ENCODE data around the gene TMEM43. TPM values are rescaled to one million over a fixed set of nuclear protein-coding genes. Genes with fewer than 3 reads are reported as not detected.

Gene TMEM43
- total RNA-seq, 1 experiment from 2014 or later = 32.4 TPM

DNA sequence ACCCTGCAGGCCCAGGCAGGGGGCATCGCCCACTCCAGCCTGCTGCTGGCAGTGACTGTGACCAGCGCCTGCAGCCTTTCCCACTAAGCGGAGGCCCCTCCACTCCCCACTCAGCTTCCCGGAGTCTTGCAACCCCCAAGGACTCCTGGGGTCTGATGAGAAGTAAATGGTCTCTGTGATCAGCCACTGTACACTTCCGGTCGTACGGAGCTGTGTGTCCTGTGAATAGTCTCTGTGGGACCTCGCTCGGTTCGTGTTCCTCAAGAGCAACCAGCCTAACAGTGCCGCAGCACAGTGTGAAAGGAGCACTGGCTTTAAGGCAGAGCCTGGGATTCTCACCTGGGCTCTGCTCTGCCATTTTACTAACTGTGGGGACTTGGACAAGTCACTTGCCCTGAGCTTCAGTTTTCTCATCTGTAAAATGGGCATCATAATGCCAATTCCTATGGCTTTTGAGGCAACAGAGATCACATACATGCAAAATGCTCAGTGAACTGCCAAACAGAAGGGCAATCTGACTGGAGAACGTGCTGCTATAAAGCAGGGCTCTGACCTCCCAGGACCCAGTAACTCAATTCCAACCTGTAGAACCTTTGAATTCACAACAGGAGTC, 26.7 kb downstream of the TMEM43 start:
- no peaks in the 10 kb centered on the region for H3K4me1 ChIP-seq (ENCODE audit: control insufficient read depth in 1 of 2, insufficient read depth in 2 of 2, low read length in 2 of 2)
- H3K4me3 ChIP-seq (replicated peaks in 1 of 2; ENCODE audit: low read depth in 1 of 2, low read length in 2 of 2) = no peak overlapping the region
- H2AFZ ChIP-seq (ENCODE audit: low read depth, low read length, poor library complexity, severe bottlenecking) = no peak overlapping the region
- no peaks in the 10 kb centered on the region for H3K79me2 ChIP-seq (ENCODE audit: insufficient read depth, low read length)
- no peak overlapping the region for H3K4me2 ChIP-seq (ENCODE audit: low read length)
- intact Hi-C loops (cut with micrococcal nuclease) = no loop called here
- H3K9me2 ChIP-seq (ENCODE audit: insufficient read depth) = no peaks in the 10 kb centered on the region
- no peak overlapping the region for H3K27ac ChIP-seq (ENCODE audit: low read depth, low read length)
- H3K27me3 ChIP-seq (ENCODE audit: insufficient read depth, low read length) = no peaks in the 10 kb centered on the region
- peaks cover 9 to 12% of the 10 kb centered on the region in 2 experiments; a peak in 2 of 4 replicates for H3K36me3 ChIP-seq (ENCODE audit: control insufficient read depth in 1 of 2, insufficient read depth in 2 of 2, low read length in 2 of 2)
- ChIA-PET POLR2A (no interaction called here), RAD21 (ENCODE audit: low non-redundant PET in 1 of 2, low total read pairs in 2 of 2, uncharacterized antibody in 2 of 2, unreplicated experiment in 2 of 2) (no interaction called here), CTCF (no interaction called here)
- DNase-seq (ENCODE audit: low read depth, low spot score) (no peak), ATAC-seq (no peak)
- H3K9me3 ChIP-seq (ENCODE audit: control insufficient read depth in 1 of 2, insufficient read depth in 1 of 2, low read depth in 1 of 2, low read length in 2 of 2) = no peaks in the 10 kb centered on the region
- no peaks in the 10 kb centered on the region for H4K20me1 ChIP-seq (ENCODE audit: insufficient read depth)
- no peak overlapping the region for H3K9ac ChIP-seq (ENCODE audit: low read length)
- no peak for TF ChIP-seq EZH2phosphoT487 (IDR thresholded peaks at IDR 0.05; ENCODE audit: borderline replicate concordance)
- no peak for TF ChIP-seq CBX3 (IDR thresholded peaks at IDR 0.05; ENCODE audit: low read depth)
- no peak for TF ChIP-seq ZFX (IDR thresholded peaks at IDR 0.05)
- TF ChIP-seq, protein P1, sequence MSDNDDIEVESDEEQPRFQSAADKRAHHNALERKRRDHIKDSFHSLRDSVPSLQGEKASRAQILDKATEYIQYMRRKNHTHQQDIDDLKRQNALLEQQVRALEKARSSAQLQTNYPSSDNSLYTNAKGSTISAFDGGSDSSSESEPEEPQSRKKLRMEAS (IDR thresholded peaks at IDR 0.05) = no peak
- no peak for TF ChIP-seq ZNF274 (IDR thresholded peaks at IDR 0.05; ENCODE audit: low read depth, low read length)
- TF ChIP-seq, protein P2, sequence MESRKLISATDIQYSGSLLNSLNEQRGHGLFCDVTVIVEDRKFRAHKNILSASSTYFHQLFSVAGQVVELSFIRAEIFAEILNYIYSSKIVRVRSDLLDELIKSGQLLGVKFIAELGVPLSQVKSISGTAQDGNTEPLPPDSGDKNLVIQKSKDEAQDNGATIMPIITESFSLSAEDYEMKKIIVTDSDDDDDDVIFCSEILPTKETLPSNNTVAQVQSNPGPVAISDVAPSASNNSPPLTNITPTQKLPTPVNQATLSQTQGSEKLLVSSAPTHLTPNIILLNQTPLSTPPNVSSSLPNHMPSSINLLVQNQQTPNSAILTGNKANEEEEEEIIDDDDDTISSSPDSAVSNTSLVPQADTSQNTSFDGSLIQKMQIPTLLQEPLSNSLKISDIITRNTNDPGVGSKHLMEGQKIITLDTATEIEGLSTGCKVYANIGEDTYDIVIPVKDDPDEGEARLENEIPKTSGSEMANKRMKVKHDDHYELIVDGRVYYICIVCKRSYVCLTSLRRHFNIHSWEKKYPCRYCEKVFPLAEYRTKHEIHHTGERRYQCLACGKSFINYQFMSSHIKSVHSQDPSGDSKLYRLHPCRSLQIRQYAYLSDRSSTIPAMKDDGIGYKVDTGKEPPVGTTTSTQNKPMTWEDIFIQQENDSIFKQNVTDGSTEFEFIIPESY (IDR thresholded peaks at IDR 0.05; ENCODE audit: extremely low read depth, insufficient replicate concordance, low read length) = no peak
- TF ChIP-seq POLR2AphosphoS5 (IDR thresholded peaks at IDR 0.05; ENCODE audit: low read depth, low read length) = no peak
- no peak for TF ChIP-seq CEBPB (IDR thresholded peaks at IDR 0.05; ENCODE audit: low read depth)
- no TSS peak for BruUV-seq (replicated peaks)
